GM12872 (cell line): ENCODE measurements around the gene PP2D1.
A peak's percentile ranks its signal among the peaks of the same experiment; 100 is the strongest.

ENCODE experiments used
- TF ChIP-seq, protein P1 (sequence below): IDR thresholded peaks from 3 replicates; pipeline ENCODE4 v1.5.1; 2011; ENCODE audit warnings: low read depth, mild to moderate bottlenecking, low read length, moderate library complexity; ENCODE audit not compliant: insufficient read depth

The PP2D1 gene

DNA sequence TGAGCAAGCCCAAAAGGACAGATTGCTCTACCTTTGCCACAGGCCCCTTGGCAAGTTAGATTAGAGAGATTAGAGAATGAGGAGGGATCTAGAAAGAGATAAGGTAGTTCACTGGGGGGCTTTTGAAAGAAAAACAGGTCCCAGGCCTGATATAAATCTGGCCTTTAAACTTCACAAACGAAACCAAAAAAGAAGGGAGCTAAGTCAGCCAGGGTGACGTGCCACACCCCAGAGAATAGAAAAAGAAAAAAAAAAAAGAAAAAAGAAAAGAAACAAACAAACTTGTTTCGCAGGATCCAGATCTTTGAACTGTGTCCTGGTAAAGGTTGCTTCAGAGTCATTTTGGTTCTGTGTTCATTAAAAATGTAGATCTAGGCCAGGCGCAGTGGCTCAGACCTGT, 31.8 kb upstream of the PP2D1 start:
- TF ChIP-seq, protein P1, sequence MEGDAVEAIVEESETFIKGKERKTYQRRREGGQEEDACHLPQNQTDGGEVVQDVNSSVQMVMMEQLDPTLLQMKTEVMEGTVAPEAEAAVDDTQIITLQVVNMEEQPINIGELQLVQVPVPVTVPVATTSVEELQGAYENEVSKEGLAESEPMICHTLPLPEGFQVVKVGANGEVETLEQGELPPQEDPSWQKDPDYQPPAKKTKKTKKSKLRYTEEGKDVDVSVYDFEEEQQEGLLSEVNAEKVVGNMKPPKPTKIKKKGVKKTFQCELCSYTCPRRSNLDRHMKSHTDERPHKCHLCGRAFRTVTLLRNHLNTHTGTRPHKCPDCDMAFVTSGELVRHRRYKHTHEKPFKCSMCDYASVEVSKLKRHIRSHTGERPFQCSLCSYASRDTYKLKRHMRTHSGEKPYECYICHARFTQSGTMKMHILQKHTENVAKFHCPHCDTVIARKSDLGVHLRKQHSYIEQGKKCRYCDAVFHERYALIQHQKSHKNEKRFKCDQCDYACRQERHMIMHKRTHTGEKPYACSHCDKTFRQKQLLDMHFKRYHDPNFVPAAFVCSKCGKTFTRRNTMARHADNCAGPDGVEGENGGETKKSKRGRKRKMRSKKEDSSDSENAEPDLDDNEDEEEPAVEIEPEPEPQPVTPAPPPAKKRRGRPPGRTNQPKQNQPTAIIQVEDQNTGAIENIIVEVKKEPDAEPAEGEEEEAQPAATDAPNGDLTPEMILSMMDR, result no peak

DNA sequence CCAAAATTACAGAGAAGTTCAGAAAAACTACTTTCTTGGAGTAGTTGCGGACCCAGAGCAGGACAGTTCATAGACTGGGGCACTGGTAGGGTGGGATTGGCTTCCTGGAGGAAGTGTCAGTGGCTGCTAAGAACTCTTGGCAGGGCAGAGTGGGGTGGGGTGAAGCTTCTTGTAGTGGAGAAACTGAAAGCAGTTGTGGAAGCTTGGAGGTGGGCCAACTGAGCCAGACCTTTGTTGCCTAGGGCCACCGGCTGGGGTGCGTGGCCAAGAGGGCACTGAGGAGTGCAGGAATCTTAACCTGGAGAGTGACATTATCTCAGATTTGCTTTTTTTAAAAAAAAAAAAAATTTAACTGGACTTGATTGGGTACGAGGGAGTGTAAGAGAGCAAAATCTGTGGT, 31.3 kb upstream of the PP2D1 start:
- TF ChIP-seq, protein P1, result no peak

DNA sequence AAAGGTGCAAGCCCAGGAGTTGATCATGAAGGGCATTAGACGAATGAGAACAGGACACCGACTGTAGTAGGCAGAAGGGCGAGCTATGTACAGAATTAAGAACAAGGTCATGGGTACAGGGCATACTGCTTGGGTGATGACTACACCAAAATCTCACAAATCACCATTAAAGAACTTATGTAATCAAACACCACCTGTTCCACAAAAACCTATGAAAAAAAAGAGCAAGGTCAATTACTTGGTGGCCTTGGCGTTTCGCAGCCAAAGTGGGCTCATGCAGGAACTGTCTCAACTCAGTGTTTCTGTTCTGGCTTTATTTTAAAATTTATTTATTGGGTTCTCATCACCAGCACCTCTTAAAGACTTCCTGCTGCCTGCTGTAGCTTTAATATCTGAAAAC, 30.3 kb upstream of the PP2D1 start:
- TF ChIP-seq, protein P1, result no peak

DNA sequence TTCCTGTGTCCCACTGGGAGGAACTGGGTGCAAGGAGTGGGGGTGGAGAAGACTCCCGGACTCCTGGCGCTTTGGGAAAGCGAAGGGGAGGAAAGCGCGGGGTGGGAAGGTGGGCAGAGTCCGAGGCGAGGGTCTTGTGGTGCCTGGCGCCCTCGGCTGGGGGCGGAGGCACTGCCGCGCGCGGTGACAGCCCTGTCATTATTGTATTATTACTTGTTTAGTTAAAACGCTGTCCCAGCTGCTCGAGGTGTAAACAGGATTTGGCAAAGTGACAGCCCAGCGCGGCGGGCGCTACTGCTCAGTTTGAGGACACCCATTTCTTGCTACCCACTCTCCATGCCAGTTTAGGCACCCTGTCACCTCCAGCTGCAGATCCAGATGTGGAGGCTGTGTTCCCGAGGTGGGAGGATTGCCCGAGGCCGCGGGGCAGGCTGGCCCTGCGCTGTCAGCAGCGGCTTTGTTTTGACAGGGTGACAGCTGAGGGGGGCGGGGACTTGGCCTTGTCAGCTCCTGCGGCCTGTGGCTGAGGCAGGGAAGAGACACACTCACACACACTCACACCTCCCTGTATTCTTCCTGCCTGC, 29.2 kb upstream of the PP2D1 start:
- TF ChIP-seq, protein P1, result no peak

DNA sequence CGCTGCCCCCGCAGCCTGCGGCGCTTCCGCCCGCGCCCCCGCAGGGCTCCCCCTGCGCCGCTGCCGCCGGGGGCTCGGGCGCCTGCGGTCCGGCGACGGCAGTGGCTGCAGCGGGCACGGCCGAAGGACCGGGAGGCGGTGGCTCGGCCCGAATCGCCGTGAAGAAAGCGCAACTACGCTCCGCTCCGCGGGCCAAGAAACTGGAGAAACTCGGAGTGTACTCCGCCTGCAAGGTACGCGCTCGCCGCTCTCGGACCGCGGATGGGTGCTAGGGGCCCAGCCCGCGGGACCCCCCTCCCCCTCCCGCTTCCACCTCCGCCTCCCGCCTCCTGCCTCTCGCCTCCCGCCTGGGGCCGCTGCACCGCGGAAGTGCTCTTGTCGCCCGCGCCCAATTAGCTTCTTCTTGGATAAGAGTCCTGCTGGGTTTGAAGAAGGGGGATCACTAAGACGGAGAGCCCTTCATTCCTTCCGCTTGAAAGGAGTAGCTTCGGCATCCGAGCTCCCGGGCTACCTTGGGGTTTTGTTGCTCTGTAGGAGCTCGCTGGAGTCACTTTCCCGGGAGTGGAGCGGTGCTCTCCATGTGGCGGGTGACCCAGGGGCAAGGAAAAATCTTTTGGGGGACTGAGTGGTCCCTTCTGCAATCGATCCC, 28.6 kb upstream of the PP2D1 start:
- TF ChIP-seq, protein P1, result no peak

DNA sequence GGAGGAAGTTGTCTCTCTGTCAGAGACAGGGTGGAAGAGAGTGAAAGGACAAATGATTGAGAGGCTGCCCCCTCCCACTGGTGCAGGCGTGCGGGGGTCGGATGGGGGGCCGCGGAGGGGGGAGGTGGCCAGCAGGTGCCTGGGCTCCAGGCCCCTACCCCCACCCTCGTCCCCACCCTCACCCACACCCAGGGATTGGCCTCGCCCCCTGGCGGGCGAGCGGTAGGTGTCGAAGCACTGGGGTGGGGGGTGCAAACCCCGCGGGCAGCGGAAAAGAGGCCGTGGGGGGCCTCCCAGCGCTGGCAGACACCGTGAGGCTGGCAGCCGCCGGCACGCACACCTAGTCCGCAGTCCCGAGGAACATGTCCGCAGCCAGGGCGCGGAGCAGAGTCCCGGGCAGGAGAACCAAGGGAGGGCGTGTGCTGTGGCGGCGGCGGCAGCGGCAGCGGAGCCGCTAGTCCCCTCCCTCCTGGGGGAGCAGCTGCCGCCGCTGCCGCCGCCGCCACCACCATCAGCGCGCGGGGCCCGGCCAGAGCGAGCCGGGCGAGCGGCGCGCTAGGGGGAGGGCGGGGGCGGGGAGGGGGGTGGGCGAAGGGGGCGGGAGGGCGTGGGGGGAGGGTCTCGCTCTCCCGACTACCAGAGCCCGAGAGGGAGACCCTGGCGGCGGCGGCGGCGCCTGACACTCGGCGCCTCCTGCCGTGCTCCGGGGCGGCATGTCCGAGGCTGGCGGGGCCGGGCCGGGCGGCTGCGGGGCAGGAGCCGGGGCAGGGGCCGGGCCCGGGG, 27.9 kb upstream of the PP2D1 start, which contains the start of gene KAT2B:
Gene KAT2B (plus strand): TSS at position 682 of the 783 bp plus-strand sequence. CDS start 32 bp downstream, at position 714.
- TF ChIP-seq, protein P1, result peak; percentile 59; the same call in 2 of the 3 replicates

DNA sequence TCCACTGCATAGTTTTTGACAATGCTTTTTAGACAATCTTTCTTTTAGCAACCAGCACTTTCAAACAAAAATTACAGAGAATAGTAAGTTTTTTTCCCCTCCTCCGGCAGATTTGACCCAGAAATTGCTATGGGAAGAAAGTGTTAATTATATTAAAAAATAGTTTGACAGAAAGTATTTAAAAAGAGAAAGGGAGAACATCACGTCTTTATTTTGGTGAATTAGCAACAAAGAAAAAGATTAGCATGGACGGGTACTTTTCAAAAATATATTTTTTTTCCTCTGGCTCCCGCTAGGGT, 27.4 kb upstream of the PP2D1 start:
- TF ChIP-seq, protein P1, result no peak
